Inflammatory macrophage treated with lipopolysaccharide for 1 hour (primary cell): ENCODE results near the gene ADAMTS19.
A peak's percentile ranks its signal among the peaks of the same experiment; 100 is the strongest.

Experiments used
- DNase-seq, 2 donors: peaks; one replicate each; pipeline ENCODE4 v3.0.0-alpha.2; 2020 to 2022

Gene ADAMTS19

DNA sequence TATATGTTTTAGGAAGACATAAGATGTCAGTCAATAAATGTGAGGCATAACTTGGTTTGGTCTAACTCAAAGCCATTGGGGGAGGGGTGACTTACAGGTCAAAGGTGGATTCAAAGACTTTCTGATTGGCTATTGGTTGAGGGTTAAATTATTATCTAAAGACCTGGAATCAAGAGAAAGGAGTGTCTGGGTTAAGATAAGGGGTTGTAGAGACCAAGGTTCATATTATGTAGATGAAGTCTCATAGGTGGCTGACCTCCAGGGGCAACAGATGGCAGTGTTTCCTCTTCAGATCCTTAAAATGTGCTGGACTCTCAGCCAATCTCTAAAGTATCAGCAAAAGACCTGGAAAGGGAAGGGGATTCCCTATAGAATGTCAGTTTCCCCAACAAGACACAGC is 236.5 kb downstream of the ADAMTS19 start:
- DNase-seq: no peak

DNA sequence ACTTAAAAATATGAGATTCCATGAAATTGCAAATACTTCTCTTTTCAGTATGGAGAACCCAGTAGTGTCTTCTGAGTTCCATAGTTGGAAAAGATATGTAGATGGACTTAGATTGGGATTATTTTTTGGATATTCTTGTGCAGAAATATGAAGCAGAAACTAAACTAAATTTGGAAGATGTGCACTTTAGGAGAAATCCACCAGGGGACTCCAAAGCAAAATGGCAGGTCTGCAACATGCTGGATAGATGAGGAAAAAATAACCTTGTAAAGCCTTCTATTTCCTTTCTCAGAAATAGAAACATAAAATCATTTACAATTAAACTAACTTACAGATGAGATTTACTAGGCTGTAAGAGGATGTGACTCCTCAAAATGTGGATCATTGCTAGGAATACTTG is 238.6 kb downstream of the ADAMTS19 start:
- DNase-seq: no peak

DNA sequence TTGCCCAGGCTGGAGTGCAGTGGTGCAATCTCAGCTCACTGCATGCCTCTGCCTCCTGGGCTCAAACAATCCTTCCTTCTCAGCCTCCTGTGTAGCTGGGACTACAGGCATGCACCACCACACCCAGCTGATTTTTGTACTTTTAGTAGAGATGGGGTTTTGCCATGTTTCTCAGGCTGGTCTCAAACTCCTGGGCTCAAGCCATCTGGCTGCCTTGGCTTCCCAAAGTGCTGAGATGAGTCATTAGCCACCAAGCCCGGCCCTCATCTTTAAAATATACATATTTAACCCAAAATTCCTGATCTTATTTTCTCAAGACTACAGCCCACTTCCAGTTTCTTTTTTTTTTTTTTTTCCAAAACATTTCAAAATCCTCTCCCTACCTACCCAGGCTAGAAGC is 256.1 kb downstream of the ADAMTS19 start:
- no peak for DNase-seq

DNA sequence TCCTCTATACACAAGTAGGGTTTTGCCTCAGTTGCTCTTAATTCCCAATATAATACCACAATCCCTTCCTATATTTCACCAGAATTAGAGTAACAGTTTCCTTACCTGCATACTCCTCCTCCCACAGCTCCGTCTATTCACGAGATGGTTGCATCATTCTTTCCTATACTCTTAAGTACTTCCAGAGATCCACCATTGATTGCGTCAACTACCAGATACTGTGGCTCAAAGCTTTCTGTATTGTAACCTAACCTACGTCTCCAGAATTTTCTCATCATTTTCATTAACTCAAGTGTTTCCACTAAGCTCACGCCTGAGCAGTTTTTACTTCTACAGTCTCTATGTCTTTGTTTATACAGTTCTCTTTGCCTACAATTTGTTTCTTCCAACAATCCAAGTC is 256.6 kb downstream of the ADAMTS19 start:
- DNase-seq: no peak

DNA sequence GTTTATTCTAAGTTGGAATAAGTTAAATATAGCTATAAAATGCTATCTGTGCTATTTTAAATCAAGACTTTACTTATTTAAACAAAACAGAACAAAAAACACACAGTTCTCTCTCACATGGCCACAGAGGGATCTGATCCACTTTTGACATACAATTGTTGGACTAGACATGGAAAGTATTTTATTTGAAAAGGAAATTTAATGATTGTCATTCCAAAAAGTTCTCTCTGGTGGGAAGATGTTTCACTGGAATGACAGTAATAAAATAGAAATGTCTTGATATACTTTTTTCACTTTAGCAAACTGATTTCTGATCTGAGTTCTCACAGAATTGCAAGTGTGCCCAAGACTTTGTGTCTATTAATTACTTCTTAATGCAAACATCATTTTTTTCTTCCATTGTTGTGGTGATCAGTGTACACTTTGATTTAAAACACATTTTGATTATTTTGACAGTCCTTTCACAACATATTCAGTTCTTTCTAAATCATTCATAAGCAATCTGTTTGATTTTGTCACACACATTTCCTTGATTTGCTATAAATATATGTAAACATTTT is 257.7 kb downstream of the ADAMTS19 start:
- DNase-seq: no peak

DNA sequence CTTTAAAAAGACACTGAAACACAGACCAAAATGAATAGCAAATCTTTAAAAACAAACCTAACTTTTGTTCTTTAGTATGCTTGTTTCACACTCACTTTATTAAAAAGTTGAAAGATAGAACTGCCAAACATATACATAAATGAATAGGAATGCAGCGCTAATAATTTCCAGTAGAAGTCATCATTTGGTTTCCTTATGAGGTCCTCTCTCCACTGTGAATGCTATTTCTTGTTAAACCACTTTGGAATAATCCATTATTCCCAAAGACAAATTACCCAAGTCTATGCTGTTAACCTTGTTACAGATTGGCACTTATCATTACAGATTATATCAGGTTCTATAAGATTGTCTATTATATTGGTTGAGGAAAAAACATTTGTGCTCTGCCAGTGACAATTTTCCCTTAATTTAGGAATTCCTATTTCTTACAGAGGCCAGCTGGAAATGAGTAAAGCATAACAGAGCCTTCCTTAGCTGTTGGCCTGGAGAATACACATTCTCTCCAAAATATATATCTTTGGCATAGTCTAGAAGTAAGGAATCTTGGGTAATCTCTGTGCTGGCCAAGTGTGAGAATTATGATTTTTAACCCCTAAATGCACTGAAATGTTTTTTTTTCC is 258.5 kb downstream of the ADAMTS19 start:
- no peak for DNase-seq

DNA sequence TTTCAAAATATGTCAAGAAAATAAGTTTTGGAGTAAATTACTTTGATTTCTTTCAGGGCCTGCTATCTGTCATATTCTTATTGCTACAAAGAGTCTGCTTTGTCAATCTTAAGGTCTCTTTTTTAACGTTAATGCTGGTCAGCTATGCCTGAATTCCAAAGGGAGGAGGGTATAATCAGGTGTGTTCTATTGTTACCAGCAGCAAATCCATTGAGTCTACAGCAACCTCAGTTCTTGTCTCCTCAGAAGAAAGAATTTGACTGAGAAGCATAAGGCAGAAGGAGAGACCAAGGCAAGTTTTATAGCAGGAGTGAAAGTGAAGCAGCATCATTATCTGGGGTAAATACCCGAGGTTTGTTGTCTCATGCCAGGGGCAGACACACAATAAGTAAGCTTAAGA is 264.1 kb downstream of the ADAMTS19 start:
- no peak for DNase-seq

DNA sequence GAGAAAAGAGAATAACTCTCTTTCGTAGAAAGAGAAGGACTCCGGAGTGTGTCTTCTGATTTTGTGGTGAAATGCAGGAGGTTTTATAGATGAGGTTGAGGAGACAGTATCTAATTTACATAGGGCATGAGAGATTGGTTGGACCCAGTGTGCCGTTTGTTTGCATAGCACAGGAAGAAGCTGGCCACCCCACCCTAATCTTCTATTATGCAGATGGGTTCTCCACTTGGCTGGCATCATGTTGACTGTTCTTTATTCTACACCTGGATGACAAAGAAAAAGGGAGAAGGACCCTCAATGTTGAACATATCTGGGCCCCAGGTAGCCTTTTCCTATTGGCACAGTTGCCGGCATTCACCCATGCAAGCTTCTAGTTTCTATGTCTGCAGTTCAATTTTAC is 264.5 kb downstream of the ADAMTS19 start:
- no peak for DNase-seq

DNA sequence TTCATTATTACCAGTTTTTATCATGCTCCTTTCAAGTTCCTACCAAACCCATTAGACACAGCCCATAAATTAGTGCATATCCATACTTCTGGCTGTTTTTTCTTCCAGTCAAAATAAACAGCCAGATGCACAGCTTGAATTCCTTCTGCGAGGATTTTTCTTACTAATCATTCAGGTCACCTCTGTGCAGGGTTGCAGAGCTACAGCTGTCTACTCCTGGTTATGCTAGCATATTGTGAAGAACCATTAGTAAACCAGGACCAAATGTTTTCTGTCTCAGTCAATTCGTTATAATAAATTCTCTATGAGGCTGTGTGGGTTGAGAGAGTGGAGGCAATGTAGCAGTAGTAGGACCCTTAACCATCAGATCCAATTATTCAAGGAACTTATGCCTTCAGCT is 279.7 kb downstream of the ADAMTS19 start:
- DNase-seq: no peak

DNA sequence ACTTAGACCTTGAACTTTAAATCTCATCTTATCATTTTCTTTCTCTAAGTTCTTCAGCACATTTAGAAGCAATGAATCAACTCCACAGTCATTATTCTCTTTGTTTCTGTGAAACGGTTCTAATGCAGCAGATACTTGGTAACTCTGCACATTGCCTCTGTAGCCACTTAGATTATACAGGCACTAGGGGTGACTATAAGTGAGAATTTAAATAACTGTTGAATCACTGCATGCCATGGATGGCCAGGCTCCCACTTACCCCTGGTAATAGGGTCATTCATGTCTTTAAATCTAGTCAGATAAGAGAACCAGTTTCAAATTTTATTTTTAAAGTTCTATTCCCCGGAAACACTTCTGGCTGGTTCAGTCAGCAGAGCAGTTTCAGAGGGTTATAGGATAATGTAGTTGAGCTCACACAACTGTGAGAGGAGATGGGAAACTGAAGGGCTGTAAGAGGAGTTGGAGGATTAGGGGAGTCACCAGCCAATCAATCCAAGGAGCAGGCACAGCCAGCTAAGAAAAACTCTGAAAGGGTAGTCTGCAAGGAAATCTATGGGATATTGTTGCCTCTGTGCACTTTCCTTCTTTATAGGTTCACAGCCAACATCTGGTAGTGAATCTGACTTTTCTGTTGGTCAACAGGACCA is 283.6 kb downstream of the ADAMTS19 start:
- no peak for DNase-seq

DNA sequence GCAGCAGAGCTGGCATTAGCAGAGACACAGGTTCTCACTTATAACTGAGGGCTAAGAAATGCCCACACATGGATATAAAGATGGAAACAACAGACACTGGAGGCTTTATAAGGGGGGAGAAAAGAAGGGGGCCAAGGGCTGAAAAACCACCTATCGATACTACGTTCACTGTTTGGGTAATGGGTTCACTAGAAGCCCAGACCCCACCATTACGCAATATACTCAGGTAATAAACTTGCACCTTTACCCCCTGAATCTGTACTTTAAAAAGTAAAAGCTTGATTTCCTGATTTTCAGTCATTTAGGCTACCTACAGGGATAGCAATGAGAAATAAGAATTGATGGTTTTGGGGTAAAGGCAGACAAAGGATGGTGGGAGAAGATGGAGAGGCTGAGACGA is 285.9 kb downstream of the ADAMTS19 start:
- no peak for DNase-seq

DNA sequence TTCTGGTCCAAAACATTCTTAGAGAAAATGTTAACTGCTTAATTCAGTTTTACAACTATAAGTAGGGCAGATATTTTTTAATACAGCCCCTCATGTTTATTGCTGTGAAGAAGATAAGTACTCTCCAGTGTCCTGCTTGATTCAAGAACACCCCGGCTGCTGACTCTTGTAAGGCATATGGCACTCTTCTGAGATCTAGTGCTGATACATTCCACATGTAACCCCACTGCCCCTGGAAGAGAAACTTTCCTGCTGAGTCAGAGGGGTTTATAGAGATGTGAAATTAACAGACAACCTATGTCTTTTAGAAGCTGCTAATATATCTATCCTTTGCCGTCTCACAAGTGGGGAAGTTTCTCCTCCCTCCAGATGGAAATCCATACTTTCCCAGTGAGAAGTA is 286.8 kb downstream of the ADAMTS19 start:
- no peak for DNase-seq

DNA sequence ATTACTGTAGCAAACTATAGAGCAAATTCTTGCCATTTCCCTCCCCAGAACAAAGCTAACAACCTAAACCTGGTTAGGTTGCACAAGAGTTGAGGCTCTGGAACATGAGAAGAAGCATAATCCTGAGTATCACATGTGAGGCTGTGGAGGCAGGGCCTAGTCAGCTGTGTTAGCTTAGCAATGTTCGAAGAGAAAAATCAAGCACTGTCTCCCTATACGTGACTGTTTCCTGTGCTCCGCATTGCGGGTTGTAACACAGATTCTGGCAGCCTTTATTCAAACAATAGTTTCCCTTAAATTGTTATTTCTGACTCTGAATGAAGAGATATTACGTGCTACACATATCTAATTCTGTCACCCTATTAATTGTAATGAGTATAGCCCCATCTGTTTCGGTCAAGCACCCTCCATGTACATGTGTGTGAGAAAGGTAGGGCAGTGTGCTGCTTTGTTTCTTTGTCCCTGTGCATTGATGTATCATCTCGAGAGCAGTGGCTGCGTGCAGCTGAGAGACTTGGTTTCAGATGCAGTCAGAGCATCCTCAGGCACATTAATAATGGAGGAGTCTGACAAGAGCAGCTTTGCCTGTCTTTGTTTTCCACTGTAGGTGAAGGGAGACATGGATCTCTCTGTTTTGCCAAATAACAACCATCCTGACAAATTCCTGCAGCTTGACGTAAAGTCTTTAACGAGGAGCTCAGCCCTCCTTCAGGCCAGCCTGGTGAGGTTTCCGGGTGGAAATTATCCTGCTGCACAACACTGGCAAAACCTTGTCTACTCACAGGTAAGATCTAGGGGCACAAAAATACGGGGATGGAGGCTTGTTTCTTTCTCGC is 287.7 kb downstream of the ADAMTS19 start, which contains the start of gene MINAR2:
TSS of gene MINAR2 (plus strand) at position 523 of the 836 bp plus-strand sequence. CDS start at position 620, 97 bp downstream.
- DNase-seq: no peak

DNA sequence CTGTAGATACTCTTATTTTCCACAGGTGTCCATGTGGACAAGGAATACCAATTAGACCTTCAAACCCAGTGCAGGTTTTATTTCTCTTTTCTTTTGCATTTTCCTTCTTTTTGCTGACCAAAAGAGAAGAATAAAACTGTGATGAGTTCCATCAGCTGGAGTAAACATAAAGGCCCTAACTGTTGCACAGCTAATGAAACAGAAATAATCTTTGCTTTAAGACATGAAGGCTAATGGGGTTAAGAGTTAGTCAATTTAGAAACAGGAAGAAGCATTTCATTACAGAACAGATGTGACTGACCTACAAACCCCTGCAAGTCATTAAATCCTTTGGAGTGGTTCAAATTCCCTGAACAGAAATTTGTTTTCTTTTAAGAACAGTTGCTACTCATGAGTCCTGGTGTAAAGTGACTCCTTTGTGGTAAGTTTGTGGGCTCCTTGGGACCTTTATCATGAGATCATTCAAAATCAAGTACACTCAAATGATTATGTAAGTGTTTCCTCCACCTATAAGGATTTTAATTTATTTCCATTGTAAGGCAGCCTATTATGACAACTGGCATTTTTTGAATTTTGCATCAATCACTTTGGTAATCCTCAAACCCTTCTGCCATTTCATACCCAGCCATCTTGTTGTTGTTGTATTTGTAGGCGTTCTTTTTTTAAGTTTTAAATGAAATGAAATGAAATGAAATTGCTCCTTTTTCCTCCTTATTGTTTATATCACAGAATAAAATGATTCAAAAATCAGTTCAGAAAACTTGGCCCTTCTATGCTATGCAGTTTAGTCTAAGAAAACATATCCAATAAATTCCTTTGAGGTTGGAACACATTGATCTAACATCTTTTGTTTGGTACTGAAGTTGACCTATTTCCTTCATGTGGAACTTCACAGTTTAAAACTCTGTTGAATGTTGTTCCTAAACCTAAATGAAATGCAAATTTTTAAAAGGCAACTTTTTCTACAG is 289.1 kb downstream of the ADAMTS19 start:
- no peak for DNase-seq

DNA sequence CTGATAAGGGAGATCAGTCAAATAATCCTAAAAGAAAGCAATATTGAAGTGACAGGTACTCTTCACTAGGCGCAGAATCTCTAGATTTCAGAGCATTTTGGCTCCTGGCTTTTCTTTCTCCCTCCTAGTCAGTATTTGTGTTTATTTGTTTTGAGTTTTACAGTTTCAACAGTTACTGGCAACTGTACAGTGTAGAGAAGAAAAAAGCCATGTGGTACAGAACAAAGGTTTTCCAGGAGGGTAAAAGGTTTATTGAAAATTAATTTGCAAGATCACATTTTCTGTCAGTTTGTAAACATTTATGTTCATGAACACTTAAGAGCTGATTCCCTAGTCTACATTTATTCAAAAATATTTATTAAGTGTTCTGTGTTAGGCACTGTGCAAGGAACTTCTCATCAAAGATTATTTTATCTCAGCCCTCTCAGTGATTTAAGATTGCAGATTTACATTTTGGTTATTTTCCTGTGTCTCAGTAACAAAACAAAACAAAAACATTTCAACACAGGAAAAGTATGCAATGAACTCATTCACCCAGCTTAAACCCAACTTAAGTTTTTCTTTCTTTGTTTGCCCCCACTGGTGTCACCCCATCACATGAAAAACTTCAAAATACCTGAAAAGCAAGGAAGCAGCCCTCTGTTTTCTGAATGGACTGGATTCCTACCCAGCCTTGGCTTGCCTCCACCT is 300.7 kb downstream of the ADAMTS19 start:
- DNase-seq: no peak

DNA sequence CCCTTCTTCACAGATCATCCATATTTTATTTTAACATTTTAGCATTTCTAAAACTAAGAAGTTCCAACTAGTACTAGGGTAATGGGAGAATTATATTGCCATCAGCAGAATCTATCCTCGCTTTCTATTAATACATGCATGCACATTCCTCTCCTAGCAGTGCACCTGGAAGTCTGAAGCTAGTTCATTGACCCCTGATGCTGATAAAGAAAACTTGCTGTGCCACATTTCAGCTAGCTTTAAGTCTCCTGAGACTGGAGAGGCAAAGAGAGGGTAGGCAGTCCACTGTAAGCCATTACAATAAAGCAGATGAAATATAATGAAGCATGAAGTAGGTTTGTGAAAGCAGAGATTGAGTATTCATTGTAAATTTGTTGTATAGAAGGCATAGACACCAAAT is 303.6 kb downstream of the ADAMTS19 start:
- no peak for DNase-seq

DNA sequence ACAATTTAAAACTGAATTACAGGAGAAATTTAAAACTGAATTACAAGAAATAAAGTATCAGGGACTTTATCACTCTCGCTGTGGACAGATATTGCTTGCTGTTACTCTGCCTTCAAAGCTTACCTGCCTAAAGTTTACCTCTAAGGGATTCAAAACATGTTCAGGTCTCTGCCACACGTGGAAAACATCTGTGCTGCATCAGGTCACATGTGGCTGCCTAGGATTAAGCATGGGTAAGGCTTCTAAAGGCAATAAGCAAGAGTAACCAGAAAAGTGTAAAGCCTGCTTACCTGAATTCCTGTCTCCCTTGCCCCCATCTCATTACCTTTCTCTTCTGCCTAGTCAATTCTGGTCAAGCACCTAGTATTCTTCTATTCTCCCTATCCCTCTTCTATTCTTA is 306.7 kb downstream of the ADAMTS19 start:
- no peak for DNase-seq

DNA sequence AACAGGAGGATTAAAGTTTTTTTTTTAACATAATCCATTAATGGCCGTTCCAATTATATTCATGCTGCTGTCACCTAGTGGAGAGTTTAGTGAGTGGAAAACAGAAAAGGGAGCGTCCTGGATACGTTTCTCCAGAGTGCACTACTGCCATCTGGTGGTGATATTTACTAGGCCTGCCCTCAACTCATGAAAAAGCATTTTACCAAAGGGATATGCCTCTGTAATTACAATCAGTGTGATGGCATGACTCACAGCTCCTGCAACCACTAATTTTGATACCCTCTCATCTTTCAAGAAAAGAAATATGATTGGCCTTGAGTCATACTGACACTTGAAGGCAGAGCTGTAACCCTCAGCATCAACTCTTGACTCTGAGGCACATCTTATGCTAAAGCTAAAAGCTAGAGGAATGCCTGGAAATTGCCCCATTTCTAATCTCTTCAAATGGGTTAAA is 307.9 kb downstream of the ADAMTS19 start:
- DNase-seq: peak; percentile 69 to 95

DNA sequence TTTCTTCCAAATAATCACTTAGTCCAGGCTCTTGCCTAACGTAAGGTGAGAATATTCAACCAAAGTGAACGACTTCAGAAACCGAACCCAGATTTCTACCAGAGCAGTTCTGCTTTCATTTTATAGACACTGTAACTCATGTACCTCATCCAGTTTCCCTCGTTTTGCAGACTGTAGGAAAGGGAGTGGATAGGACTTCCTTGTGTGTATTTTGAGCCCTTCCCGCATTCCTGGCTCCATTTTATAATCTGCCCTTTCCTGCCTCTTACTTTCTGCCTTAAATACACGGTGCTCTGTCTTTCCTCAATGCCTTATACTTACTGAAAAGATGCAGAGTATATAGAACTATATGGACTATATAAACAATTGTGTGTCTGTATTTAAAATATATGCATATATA is 308.6 kb downstream of the ADAMTS19 start:
- DNase-seq: no peak

DNA sequence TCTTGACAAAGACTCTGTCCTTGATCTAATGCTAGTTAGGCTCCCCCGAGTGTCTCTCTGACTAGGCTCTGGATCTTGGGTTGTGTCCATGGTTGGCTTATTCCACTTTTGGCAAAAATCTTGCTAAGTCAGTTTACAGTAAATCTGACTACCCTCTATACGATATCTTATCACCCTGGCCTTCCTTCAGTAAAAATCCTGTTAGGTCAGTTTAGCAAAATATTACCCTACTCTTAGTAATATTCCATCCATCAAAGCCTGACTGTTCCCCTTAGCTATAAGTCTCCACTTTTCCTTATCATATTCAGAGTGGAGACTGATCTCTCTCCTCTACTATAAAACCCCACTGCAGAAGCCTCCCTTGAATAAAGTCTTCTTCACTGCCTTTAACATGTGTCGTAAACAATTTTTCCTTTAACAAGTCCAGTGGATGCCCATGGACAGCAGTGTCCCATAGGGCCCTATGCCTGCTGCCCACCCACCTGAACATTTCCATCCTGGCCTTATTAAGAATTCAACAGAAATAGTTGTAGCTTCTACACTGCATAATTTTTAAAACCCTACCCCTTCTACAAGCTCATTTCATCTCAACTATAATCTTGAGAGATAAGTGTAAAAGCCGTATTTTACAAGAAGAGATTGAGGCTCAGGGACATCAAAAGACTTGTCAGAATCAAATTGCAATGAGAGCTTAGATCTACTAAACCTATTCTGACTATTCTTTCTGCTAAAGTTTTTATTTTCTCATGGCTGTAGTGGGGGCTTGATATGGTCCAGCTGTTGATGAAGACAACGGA is 310.1 kb downstream of the ADAMTS19 start:
- DNase-seq: no peak
